GM10248 (cell line): ENCODE data around the gene TNIK.

Experiments
- CTCF ChIA-PET: fragments of 300-600 bp; sonication (Branson Sonifier 250); formaldehyde crosslinking; extraction: SDS; loops from one replicate; lab custom pipeline; 2021; ENCODE audit warnings: antibody characterized with exemption; lab: Yijun Ruan, JAX
- POLR2A ChIA-PET: fragments of 350-650 bp; sonication (Branson Sonifier 250); formaldehyde crosslinking; extraction: SDS; loops from one replicate; lab custom pipeline; 2020; ENCODE audit warnings: antibody characterized with exemption; lab: Yijun Ruan, JAX
- DNase-seq: peaks from one replicate; pipeline ENCODE4 v3.0.0; 2012; ENCODE audit errors: extremely low spot score
- TF ChIP-seq, protein P1 (sequence below): IDR thresholded peaks from 2 replicates; pipeline ENCODE4 v1.5.1; 2012; ENCODE audit warnings: mild to moderate bottlenecking, low read depth; ENCODE audit errors: extremely low read depth, missing control alignments, control extremely low read depth

Gene TNIK

DNA sequence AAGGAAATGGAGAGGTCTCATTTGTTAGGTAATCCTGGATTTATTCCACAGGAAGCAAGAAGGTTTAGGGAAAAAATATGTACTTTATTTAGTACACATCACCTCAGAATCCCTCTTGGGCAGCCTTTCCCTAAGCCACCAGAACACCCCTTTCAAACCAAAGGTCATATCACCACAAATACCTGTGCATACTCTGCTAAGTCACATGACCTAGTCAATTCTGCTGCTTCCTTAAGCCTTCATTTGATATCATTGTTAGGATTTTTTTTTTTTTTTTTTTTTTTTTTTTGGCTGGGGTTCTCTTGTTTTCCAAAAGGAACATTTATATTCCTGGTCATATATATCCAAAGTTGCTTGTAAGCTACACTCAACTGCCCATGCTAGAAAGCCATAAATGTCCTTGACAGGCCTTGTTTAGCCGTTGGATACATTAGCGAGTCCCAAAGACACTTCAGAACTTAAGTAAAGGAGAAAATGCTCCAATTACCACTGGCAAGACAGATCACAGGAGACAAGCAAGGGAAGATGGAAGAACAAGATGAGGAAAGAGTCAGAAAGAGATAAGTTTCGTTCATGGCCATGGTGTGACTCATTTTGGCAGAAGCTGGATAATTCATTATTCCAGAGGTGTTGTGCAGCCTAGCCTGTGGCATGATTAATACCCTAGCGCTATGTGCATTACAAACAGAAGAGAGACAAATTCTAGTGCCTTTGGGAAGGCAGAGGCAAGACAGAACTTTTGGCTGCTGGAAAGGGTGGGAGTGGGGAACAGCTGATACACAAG is 278.1 kb downstream of the TNIK start:
- DNase-seq, result no peak
- TF ChIP-seq, protein P1, sequence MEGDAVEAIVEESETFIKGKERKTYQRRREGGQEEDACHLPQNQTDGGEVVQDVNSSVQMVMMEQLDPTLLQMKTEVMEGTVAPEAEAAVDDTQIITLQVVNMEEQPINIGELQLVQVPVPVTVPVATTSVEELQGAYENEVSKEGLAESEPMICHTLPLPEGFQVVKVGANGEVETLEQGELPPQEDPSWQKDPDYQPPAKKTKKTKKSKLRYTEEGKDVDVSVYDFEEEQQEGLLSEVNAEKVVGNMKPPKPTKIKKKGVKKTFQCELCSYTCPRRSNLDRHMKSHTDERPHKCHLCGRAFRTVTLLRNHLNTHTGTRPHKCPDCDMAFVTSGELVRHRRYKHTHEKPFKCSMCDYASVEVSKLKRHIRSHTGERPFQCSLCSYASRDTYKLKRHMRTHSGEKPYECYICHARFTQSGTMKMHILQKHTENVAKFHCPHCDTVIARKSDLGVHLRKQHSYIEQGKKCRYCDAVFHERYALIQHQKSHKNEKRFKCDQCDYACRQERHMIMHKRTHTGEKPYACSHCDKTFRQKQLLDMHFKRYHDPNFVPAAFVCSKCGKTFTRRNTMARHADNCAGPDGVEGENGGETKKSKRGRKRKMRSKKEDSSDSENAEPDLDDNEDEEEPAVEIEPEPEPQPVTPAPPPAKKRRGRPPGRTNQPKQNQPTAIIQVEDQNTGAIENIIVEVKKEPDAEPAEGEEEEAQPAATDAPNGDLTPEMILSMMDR, result no peak
- CTCF ChIA-PET, result interaction anchor here (1.1 to 3.6 kb wide), 3 partner anchors 11 to 19 kb away, joined by 4 to 15 read pairs (median 10); no protein-coding TSS in a partner anchor
- POLR2A ChIA-PET, result no interaction called here

DNA sequence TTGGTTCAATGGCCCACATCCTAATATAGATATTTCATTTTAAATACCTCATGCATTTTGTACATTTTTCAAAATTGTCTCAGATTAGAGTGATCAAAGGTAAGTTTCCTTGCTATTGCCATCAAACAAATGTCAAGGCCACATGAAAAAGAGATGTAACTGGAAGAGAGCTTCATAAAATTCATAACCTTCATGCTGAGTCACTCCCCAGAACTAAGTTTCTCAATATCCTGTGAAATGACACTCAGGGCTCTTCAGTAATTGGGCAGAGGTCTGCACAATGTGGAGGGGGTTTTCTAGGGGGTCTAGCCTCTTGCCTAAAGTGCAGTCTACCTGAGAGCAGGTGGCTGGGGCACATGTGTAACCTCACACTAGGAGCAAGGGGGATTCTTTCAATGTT is 281.5 kb downstream of the TNIK start:
- ChIA-PET POLR2A (no interaction called here), CTCF (no interaction called here)
- no peak for DNase-seq
- TF ChIP-seq, protein P1, result no peak

DNA sequence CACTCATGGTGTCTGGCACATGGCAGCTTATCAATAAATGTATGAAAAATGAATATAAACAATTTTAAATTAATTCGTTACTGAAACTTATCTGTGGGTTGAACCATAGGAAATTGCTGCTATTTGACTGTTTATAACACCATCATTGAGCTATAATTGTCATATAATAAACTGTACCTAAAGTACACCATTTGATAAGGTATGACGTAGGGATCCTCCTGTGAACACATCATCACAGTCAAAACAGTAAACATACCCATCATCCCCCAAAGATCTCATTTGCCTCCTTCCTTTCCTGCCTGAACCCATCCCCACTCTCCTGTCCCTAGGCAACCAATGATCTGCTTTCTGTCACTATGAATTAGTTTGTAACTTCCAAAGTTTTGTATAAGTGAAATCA is 282.7 kb downstream of the TNIK start:
- ChIA-PET CTCF (no interaction called here), POLR2A (interaction anchor here (0.7 kb wide), 1 partner anchor 1276 kb away, joined by 4 read pairs; no protein-coding TSS in a partner anchor)
- TF ChIP-seq, protein P1, result no peak
- DNase-seq, result no peak

DNA sequence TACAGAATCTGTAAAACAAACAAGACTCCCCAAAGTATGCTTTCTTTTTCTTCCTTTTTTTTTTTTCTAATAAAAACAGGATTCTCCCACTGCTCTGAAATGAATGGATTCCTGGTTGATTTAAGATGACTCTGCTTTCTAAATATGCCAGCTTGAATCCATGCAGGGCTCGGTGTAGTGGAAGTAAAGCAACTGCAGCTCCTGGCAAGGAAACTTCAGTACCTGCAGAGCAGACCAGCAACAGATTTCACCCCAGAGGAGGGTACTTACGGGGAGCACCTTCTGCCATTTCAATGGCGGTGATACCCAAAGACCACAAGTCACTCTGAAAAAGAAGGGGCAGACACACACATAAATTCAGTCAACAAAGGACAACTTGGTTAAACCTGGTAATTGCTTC is 283.1 kb downstream of the TNIK start:
- DNase-seq, result no peak
- POLR2A ChIA-PET, result interaction anchor here (0.7 kb wide), 1 partner anchor 1275 kb away, joined by 4 read pairs; no protein-coding TSS in a partner anchor
- CTCF ChIA-PET, result no interaction called here
- TF ChIP-seq, protein P1, result no peak

DNA sequence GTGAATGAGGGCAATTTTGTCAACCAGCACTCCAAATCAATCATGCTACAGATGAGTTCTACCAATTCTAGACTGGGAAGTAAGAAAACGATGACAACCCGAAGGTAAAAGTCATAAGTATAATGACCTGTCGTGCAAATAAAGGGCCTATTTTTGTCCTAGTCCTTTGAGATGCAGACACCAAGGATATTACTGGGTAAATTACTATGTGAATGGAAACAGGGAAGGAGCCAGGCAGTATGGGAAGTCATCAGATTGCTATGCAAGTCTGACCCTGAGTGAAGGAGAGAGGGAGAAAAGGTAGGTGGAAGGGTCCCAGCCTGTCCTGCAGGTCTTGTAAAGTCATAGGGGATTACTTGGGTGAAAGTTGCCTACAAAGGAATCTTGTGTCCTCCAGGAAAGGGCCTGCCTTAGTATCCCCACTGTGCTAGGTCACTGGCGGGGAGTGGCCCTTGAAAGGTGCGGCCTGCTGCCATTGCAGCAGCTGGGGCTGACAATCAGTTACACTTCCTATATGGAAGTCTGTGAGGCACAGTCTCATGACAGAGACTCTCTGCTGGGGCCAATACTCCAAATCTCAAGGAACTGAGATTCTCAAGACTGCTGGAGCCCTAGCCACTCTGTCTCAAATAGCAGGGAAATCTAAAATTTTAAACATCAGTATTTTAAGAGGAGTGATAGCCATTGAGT is 283.8 kb downstream of the TNIK start:
- no peak for DNase-seq
- CTCF ChIA-PET, result interaction anchor here (1.8 kb wide), 1 partner anchor 13 kb away, joined by 11 read pairs; no protein-coding TSS in a partner anchor
- TF ChIP-seq, protein P1, result no peak
- POLR2A ChIA-PET, result no interaction called here

DNA sequence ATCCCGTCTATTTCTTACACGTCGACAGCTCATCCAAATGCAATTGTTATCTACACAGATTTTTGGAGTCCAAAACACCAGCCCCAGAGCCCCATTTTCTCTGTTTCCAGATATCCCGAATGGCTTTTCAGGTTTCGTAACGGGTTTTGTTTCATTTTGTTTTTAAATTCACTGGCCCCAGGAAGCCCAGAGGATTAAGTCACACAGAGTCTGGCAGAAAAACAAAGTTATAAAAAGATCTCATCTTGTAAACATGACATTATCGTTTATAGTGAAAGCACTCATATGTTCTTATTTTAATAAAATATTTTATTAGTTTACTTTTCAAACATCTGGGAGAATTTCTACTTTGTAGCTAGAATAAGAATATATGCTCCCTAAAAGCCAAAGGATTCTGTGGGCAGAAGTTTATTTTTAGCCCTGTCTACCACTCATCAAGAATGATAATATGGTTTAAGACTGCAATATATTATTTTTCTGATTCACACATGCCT is 284.4 kb downstream of the TNIK start:
- TF ChIP-seq, protein P1, result no peak
- no peak for DNase-seq
- CTCF ChIA-PET, result interaction anchor here (1.0 to 1.8 kb wide), 3 partner anchors 11 to 390 kb away, joined by 3 to 11 read pairs (median 6); no protein-coding TSS in a partner anchor
- POLR2A ChIA-PET, result interaction anchor here (0.6 kb wide), 1 partner anchor 100 kb away, joined by 5 read pairs; no protein-coding TSS in a partner anchor
